A673 (cell line): ENCODE results near the gene GBF1. TPM values are rescaled to one million over a fixed set of nuclear protein-coding genes. Genes with fewer than 3 reads are reported as not detected.

ENCODE experiments used
- Bru-seq: library from RNA; stranded (reverse); fragments of 400-500 nt; gene quantifications from one replicate; lab custom pipeline; 2021; lab: Mats Ljungman, UMichigan
- BruChase-seq, 2 experiments: library from RNA; stranded (reverse); fragments of 400-500 nt; gene quantifications; one replicate each; lab custom pipeline; 2021; lab: Mats Ljungman, UMichigan
- BruUV-seq: library from RNA; stranded (reverse); fragments of 400-500 nt; replicated peaks from 2 replicates; lab custom pipeline; 2021; lab: Mats Ljungman, UMichigan
- CTCF ChIA-PET: fragments of 300-600 bp; sonication (Branson Sonifier 250); formaldehyde crosslinking; loops from one replicate; lab custom pipeline; 2022; ENCODE audit warnings: antibody characterized with exemption; lab: Charles Lee
- POLR2A ChIA-PET: fragments of 300-600 bp; sonication (Branson Sonifier 250); formaldehyde crosslinking; loops from one replicate; lab custom pipeline; 2022; ENCODE audit warnings: antibody characterized with exemption; ENCODE audit not compliant: low non-redundant PET; lab: Charles Lee
- DNase-seq: peaks from one replicate; pipeline ENCODE4 v3.0.0-alpha.2; 2015; ENCODE audit warnings: low spot score
- H3K27ac ChIP-seq: fragments of 200-600 bp; sonication (generic); 2 replicates; pipeline ENCODE4 v1.5.1; 2016; ENCODE audit warnings: mixed run types, low read depth, mild to moderate bottlenecking, mixed read lengths, antibody characterized with exemption, low read length; ENCODE audit not compliant: poor library complexity, severe bottlenecking
- H3K27me3 ChIP-seq: fragments of 200-600 bp; sonication (generic); replicated peaks from 2 replicates; pipeline ENCODE4 v1.6.1; 2017; ENCODE audit warnings: mixed run types, low read depth, mild to moderate bottlenecking, mixed read lengths, antibody characterized with exemption, low read length; ENCODE audit not compliant: insufficient read depth, poor library complexity
- H3K36me3 ChIP-seq: fragments of 200-600 bp; sonication (generic); 2 replicates; pipeline ENCODE4 v1.6.1; 2016; ENCODE audit warnings: mixed run types, mild to moderate bottlenecking, mixed read lengths, antibody characterized with exemption, low read length; ENCODE audit not compliant: insufficient read depth, poor library complexity, severe bottlenecking
- H3K4me1 ChIP-seq: fragments of 200-600 bp; sonication (generic); 2 replicates; pipeline ENCODE4 v1.6.1; 2017; ENCODE audit warnings: mixed run types, mild to moderate bottlenecking, mixed read lengths, antibody characterized with exemption, low read length; ENCODE audit not compliant: insufficient read depth, poor library complexity, severe bottlenecking
- H3K4me3 ChIP-seq: fragments of 200-600 bp; sonication (generic); 2 replicates; pipeline ENCODE4 v1.5.1; 2016; ENCODE audit warnings: low read depth, mixed run types, mild to moderate bottlenecking, mixed read lengths, low read length; ENCODE audit not compliant: poor library complexity, severe bottlenecking
- H3K9me3 ChIP-seq: fragments of 200-600 bp; sonication (generic); 2 replicates; pipeline ENCODE4 v1.6.1; 2016; ENCODE audit warnings: mixed run types, low read depth, mild to moderate bottlenecking, mixed read lengths, antibody characterized with exemption, low read length; ENCODE audit not compliant: poor library complexity, severe bottlenecking
- EZH2 ChIP-seq: fragments of 200-600 bp; sonication (generic); IDR thresholded peaks from 2 replicates; pipeline ENCODE4 v1.6.1; 2017; ENCODE audit warnings: borderline replicate concordance, low read depth, mild to moderate bottlenecking, mixed read lengths, antibody characterized with exemption, low read length; ENCODE audit not compliant: poor library complexity, severe bottlenecking
- intact Hi-C: fragments of 100-400 bp; cut with micrococcal nuclease; formaldehyde crosslinking; loops from one replicate; pipeline ENCODE4 v1.10.0; 2022; ENCODE audit not compliant: unreplicated experiment
- long read RNA-seq: library from polyadenylated mRNA; stranded (forward); transcript quantifications from one replicate; pipeline ENCODE4 v2.0.0, GENCODE V29; 2022
- total RNA-seq: library from RNA; stranded (reverse); gene quantifications from 2 replicates; pipeline ENCODE4 v1.2.3, GENCODE V29; 2021
- TF ChIP-seq, protein P1 (sequence below): fragments of 300-800, 200-600 bp; sonication (generic); conservative IDR thresholded peaks from 2 replicates; pipeline ENCODE4 v1.5.1; 2017; ENCODE audit warnings: low read depth, mild to moderate bottlenecking, antibody characterized with exemption, low read length, moderate library complexity, mixed read lengths

GBF1 gene, protein sequence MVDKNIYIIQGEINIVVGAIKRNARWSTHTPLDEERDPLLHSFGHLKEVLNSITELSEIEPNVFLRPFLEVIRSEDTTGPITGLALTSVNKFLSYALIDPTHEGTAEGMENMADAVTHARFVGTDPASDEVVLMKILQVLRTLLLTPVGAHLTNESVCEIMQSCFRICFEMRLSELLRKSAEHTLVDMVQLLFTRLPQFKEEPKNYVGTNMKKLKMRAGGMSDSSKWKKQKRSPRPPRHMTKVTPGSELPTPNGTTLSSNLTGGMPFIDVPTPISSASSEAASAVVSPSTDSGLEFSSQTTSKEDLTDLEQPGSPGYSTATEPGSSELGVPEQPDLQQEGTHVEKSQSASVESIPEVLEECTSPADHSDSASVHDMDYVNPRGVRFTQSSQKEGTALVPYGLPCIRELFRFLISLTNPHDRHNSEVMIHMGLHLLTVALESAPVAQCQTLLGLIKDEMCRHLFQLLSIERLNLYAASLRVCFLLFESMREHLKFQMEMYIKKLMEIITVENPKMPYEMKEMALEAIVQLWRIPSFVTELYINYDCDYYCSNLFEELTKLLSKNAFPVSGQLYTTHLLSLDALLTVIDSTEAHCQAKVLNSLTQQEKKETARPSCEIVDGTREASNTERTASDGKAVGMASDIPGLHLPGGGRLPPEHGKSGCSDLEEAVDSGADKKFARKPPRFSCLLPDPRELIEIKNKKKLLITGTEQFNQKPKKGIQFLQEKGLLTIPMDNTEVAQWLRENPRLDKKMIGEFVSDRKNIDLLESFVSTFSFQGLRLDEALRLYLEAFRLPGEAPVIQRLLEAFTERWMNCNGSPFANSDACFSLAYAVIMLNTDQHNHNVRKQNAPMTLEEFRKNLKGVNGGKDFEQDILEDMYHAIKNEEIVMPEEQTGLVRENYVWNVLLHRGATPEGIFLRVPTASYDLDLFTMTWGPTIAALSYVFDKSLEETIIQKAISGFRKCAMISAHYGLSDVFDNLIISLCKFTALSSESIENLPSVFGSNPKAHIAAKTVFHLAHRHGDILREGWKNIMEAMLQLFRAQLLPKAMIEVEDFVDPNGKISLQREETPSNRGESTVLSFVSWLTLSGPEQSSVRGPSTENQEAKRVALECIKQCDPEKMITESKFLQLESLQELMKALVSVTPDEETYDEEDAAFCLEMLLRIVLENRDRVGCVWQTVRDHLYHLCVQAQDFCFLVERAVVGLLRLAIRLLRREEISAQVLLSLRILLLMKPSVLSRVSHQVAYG (N-terminal part only)
- 48.4 and 50.0 TPM in 2 replicates for total RNA-seq
- percentile 79 among the genes with signal in this experiment for Bru-seq, nascent RNA
- percentile 74 among the genes with signal in this experiment for BruChase-seq, experiment 1, labeled RNA remaining after a 2-hour chase
- percentile 84 among the genes with signal in this experiment for BruChase-seq, experiment 2, labeled RNA remaining after a 6-hour chase
- long read RNA-seq, full-length matches to known transcripts: 1 of 30 reads
- long read RNA-seq, partial matches to known transcripts: 16 of 30 reads
- long read RNA-seq, other reads (novel, unspliced or antisense): 13 of 30 reads

DNA sequence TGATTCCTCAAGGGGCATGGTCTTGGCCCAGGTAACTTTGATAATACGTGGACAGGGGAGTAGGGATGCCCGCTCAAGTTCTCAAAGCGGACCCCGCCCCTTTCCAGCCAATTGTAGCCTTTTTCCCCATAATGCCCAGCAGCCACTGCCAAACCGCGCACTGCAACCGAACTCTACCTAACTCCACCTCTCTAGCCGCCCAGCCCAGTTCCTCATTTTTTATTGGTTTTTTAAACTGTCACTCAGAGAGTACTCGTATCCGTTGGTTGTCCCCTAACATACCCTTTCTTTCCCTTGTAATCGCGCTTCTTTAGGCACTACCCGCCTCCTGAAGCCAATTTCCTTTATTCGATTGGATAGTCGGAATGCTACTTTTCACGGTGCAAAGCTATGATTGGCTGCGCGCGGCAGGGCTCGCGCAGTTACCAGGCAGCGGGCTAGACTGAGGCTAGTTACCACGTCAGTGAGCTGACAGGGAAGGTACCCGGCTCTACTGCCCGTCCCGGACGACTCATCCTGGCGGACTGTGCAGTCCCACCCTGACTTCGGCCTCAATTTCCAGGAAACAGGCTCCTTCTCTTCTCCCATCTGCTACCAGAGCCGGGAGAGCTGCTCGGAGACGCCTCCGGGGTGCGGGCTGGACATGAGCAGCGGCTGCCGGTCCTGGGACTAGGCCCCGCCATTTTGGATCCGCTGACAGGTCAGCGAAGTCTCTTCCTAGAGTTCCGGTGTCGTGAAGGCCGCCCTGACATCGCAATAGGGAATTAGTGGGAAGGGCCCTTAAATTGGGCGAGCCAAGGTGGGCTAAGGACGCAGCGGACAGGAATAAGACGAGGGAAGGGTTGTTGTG lies at the start of gene GBF1:
Gene GBF1, plus strand, starts transcription at position 451 of the 850 bp plus-strand sequence. CDS start 13,407 bp downstream, outside the sequence.
- intact Hi-C loops: no loop called here
- Histone ChIP-seq H3K4me1 (peaks cover 27% of the 10 kb centered on the region), H3K27ac (peak within 1 kb of the TSS; percentile 77), H3K4me3 (peak within 1 kb of the TSS; percentile 81), H3K36me3 (no peaks in the 10 kb centered on the region), H3K27me3 (no peaks in the 10 kb centered on the region), H3K9me3 (no peaks in the 10 kb centered on the region)
- TF ChIP-seq, protein P1, sequence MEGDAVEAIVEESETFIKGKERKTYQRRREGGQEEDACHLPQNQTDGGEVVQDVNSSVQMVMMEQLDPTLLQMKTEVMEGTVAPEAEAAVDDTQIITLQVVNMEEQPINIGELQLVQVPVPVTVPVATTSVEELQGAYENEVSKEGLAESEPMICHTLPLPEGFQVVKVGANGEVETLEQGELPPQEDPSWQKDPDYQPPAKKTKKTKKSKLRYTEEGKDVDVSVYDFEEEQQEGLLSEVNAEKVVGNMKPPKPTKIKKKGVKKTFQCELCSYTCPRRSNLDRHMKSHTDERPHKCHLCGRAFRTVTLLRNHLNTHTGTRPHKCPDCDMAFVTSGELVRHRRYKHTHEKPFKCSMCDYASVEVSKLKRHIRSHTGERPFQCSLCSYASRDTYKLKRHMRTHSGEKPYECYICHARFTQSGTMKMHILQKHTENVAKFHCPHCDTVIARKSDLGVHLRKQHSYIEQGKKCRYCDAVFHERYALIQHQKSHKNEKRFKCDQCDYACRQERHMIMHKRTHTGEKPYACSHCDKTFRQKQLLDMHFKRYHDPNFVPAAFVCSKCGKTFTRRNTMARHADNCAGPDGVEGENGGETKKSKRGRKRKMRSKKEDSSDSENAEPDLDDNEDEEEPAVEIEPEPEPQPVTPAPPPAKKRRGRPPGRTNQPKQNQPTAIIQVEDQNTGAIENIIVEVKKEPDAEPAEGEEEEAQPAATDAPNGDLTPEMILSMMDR: no peak
- no peak for TF ChIP-seq EZH2
- ChIA-PET POLR2A (interaction anchor here (0.6 kb wide), 1 partner anchor 393 kb away, joined by 4 read pairs; no protein-coding TSS in a partner anchor), CTCF (interaction anchor here (0.6 to 1.6 kb wide), 5 partner anchors 13 to 107 kb away, joined by 3 to 6 read pairs (median 3); no protein-coding TSS in a partner anchor)
- no TSS peak for BruUV-seq
- peak; percentile 100 for DNase-seq

DNA sequence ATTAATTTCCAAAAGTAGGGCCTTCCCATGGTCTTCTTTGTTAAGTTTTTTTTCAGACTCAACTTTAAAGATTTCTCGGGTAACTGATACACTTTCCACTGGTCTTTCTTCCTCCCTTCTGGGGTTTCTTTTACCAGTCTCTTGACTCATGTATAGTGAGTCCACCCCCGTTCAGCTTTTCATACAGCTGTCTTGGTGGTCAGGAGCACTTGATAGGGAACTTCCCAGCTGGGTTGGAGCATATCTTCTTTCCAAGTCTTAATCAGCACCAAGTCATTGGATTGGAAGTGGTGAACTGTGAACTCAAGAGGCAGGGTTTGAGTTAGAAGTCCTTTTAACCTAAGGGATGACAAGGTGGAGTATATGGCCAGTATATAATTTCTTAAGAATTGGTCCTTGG lies 48.4 kb upstream of the GBF1 start:
- H3K4me1 ChIP-seq: no peaks in the 10 kb centered on the region
- no TSS peak for BruUV-seq

More for the DNA sequence above, 48.4 kb upstream of the GBF1 start:
- ChIA-PET POLR2A (no interaction called here), CTCF (no interaction called here)
- no peaks in the 10 kb centered on the region for H3K36me3 ChIP-seq
- no peak for TF ChIP-seq EZH2
- TF ChIP-seq, protein P1: no peak
- H3K27ac ChIP-seq: no peak overlapping the region
- no peak overlapping the region for H3K4me3 ChIP-seq
- no peaks in the 10 kb centered on the region for H3K27me3 ChIP-seq
- peaks cover 2% of the 10 kb centered on the region for H3K9me3 ChIP-seq
- no peak for DNase-seq
- intact Hi-C loops: no loop called here
